Measurements from ENCODE around the gene ADGRG6.
A peak's percentile ranks its signal among the peaks of the same experiment; 100 is the strongest.

The ADGRG6 gene

GRCh38 chr6:142354650-142355049 lies 52.8 kb downstream of the ADGRG6 start:
- DNase-seq (ENCODE audit: low read depth) = no peak
- H3K4me3 ChIP-seq (ENCODE audit: low read length) = no peak overlapping the region
- TF ChIP-seq CTCF (conservative IDR thresholded peaks at IDR 0.05; ENCODE audit: low read depth, low read length) = no peak

GRCh38 chr6:142355520-142356174 lies 53.8 kb downstream of the ADGRG6 start:
- no peak for DNase-seq (ENCODE audit: low read depth)
- TF ChIP-seq CTCF (conservative IDR thresholded peaks at IDR 0.05; ENCODE audit: low read depth, low read length) = no peak
- no peak overlapping the region for H3K4me3 ChIP-seq (ENCODE audit: low read length)

GRCh38 chr6:142356201-142356883 lies 54.5 kb downstream of the ADGRG6 start:
- no peak for TF ChIP-seq CTCF (conservative IDR thresholded peaks at IDR 0.05; ENCODE audit: low read depth, low read length)
- H3K4me3 ChIP-seq (ENCODE audit: low read length) = no peak overlapping the region
- DNase-seq (ENCODE audit: low read depth) = no peak

- no peak for TF ChIP-seq CTCF (conservative IDR thresholded peaks at IDR 0.05; ENCODE audit: low read depth, low read length)
- H3K4me3 ChIP-seq (ENCODE audit: low read length) = no peak overlapping the region
- no peak for DNase-seq (ENCODE audit: low read depth)
Observed at GRCh38 chr6:142356884-142357225, 55.0 kb downstream of the ADGRG6 start.

- DNase-seq (ENCODE audit: low read depth) = peak; percentile 54
- TF ChIP-seq CTCF (conservative IDR thresholded peaks at IDR 0.05; ENCODE audit: low read depth, low read length) = no peak
Observed at GRCh38 chr6:142357879-142358278, 56.1 kb downstream of the ADGRG6 start.

GRCh38 chr6:142359271-142359960 lies 57.6 kb downstream of the ADGRG6 start:
- no peak for TF ChIP-seq CTCF (conservative IDR thresholded peaks at IDR 0.05; ENCODE audit: low read depth, low read length)
- DNase-seq (ENCODE audit: low read depth) = no peak
- no peak overlapping the region for H3K4me3 ChIP-seq (ENCODE audit: low read length)

More at GRCh38 chr6:142357879-142358278, 56.1 kb downstream of the ADGRG6 start:
- no peak overlapping the region for H3K4me3 ChIP-seq (ENCODE audit: low read length)
